Measurements from ENCODE around the gene RGS12. TPM values are rescaled to one million over a fixed set of nuclear protein-coding genes. Genes with fewer than 3 reads are reported as not detected.

The RGS12 gene
- total RNA-seq, 1 donor from 2014 or later, result 21.9 TPM

DNA sequence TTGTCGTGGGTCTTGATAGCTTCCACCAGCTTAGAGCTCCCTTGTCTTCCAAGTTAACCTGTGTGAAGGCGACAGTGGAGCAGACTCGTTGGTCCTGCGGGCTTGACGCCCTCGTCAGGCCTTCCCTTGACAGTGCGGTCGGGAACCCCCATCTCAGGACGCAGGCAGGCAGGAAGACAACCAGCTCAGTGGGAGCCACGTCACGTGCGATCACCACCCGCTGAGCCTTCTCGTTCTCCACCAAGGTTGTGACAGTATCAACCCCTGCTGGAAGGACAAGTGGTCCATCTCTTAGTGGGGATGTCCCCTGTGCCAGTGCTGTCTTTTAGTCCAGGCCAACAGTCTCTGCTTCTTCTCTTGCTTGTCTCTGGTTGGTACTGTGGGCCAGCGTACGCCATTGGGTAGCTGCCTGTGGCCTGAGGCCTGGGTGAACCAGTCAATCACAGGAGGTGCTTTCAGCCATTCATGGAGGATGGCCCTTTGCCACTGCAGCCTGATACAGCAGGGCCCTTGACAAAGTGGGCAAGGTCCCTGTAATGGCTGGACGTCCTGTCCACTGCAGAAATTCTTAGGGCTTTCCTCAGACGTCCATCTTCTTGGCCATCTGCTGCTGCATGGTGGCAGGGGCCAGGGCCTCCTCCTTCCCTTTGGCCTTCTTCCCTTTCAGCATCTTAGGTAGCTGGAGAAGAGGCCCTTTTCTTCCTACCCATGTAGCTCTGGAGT is 31.4 kb downstream of the RGS12 start:
- FAIRE-seq (no peak), DNase-seq (ENCODE audit: low read depth) (no peak)
- peaks cover 11% of the 10 kb centered on the region for H3K4me1 ChIP-seq (ENCODE audit: insufficient read depth, low read length)
- H3K36me3 ChIP-seq (ENCODE audit: insufficient read depth, low read length), result no peaks in the 10 kb centered on the region
- no peak overlapping the region for H3K9ac ChIP-seq (ENCODE audit: low read length)
- H3K9me3 Mint-ChIP-seq (ENCODE audit: unreplicated experiment), result no peaks in the 10 kb centered on the region
- no peak for TF ChIP-seq EZH2 (IDR thresholded peaks at IDR 0.05; ENCODE audit: insufficient read depth, low read length)
- no peak for TF ChIP-seq CTCF (IDR thresholded peaks at IDR 0.05; ENCODE audit: insufficient read depth, low read depth, low read length)
- no peak overlapping the region for H3K4me3 Mint-ChIP-seq (ENCODE audit: unreplicated experiment)
- peaks cover 9% of the 10 kb centered on the region for H3K36me3 Mint-ChIP-seq (ENCODE audit: low read depth, unreplicated experiment)
- no peak overlapping the region for H3K27ac Mint-ChIP-seq (ENCODE audit: unreplicated experiment)
- no peaks in the 10 kb centered on the region for H3K9me3 ChIP-seq (ENCODE audit: insufficient read depth, low read depth, low read length)
- H3K4me2 ChIP-seq (ENCODE audit: low read length), result no peak overlapping the region
- peaks cover 60% of the 10 kb centered on the region for H4K20me1 ChIP-seq (ENCODE audit: insufficient read depth, low read length)
- peaks cover 10% of the 10 kb centered on the region for H3K4me1 Mint-ChIP-seq (ENCODE audit: low read depth, unreplicated experiment)
- H3K27ac ChIP-seq (ENCODE audit: low read depth, low read length), result no peak overlapping the region
- no peaks in the 10 kb centered on the region for H3K27me3 ChIP-seq (ENCODE audit: insufficient read depth, low read length)
- peaks cover 60% of the 10 kb centered on the region for H3K79me2 ChIP-seq (ENCODE audit: insufficient read depth, low read length)
- no peak overlapping the region for H3K4me3 ChIP-seq (ENCODE audit: insufficient read depth, low read depth, low read length)
- H2AFZ ChIP-seq (ENCODE audit: low read depth, low read length), result no peak overlapping the region
- H3K27me3 Mint-ChIP-seq (ENCODE audit: low read depth, unreplicated experiment), result no peaks in the 10 kb centered on the region

GRCh38 chr4:3328814-3329663 is 36.2 kb downstream of the RGS12 start:
- TF ChIP-seq EZH2 (IDR thresholded peaks at IDR 0.05; ENCODE audit: insufficient read depth, low read length) (no peak), CTCF (IDR thresholded peaks at IDR 0.05; ENCODE audit: insufficient read depth, low read depth, low read length) (no peak)
- no peak overlapping the region for H3K9ac ChIP-seq (ENCODE audit: low read length)
- no peaks in the 10 kb centered on the region for H3K36me3 ChIP-seq (ENCODE audit: insufficient read depth, low read length)
- H2AFZ ChIP-seq (ENCODE audit: low read depth, low read length), result no peak overlapping the region
- H3K36me3 Mint-ChIP-seq (ENCODE audit: low read depth, unreplicated experiment), result peaks cover 5% of the 10 kb centered on the region
- peaks cover 55% of the 10 kb centered on the region for H4K20me1 ChIP-seq (ENCODE audit: insufficient read depth, low read length)
- H3K4me1 ChIP-seq (ENCODE audit: insufficient read depth, low read length), result no peaks in the 10 kb centered on the region
- H3K4me1 Mint-ChIP-seq (ENCODE audit: low read depth, unreplicated experiment), result no peaks in the 10 kb centered on the region
- H3K4me2 ChIP-seq (ENCODE audit: low read length), result no peak overlapping the region
- peaks cover 2% of the 10 kb centered on the region for H3K27me3 Mint-ChIP-seq (ENCODE audit: low read depth, unreplicated experiment)
- H3K27ac Mint-ChIP-seq (ENCODE audit: unreplicated experiment), result peak overlapping the region; percentile 13
- no peak overlapping the region for H3K4me3 Mint-ChIP-seq (ENCODE audit: unreplicated experiment)
- no peaks in the 10 kb centered on the region for H3K27me3 ChIP-seq (ENCODE audit: insufficient read depth, low read length)
- no peak for DNase-seq (ENCODE audit: low read depth)
- no peaks in the 10 kb centered on the region for H3K9me3 Mint-ChIP-seq (ENCODE audit: unreplicated experiment)
- no peak for FAIRE-seq
- H3K27ac ChIP-seq (ENCODE audit: low read depth, low read length), result no peak overlapping the region
- H3K4me3 ChIP-seq (ENCODE audit: insufficient read depth, low read depth, low read length), result no peak overlapping the region
- no peaks in the 10 kb centered on the region for H3K9me3 ChIP-seq (ENCODE audit: insufficient read depth, low read depth, low read length)
- H3K79me2 ChIP-seq (ENCODE audit: insufficient read depth, low read length), result peaks cover 43% of the 10 kb centered on the region
